ENCODE results near the gene VTI1B. TPM values are rescaled to one million over a fixed set of nuclear protein-coding genes. Genes with fewer than 3 reads are reported as not detected.

VTI1B gene
- total RNA-seq, 6 donors from 2014 or later: 39.8 to 107 (median 57.5) TPM

- DNase-seq: no peak
- H3K27ac ChIP-seq: no peak overlapping the region
- peaks cover 5 to 16% (median 7%) of the 10 kb centered on the region in 4 donors for H3K36me3 ChIP-seq
- H3K27me3 ChIP-seq: no peaks in the 10 kb centered on the region
- 87 to 90% methylated on average over 5 of the region's 5 CpGs for WGBS, 2 donors
- H3K4me1 ChIP-seq: no peaks in the 10 kb centered on the region
- TF ChIP-seq CTCF (IDR thresholded peaks at IDR 0.05) (no peak), EP300 (IDR thresholded peaks at IDR 0.05) (no peak), POLR2AphosphoS5 (IDR thresholded peaks at IDR 0.05) (no peak), POLR2A (IDR thresholded peaks at IDR 0.05) (no peak)
- H3K4me3 ChIP-seq: no peak overlapping the region
- ATAC-seq (ENCODE audit: low FRiP score in 2 of 2): no peak
- H3K9me3 ChIP-seq: no peaks in the 10 kb centered on the region
These were observed 32.3 kb downstream of the VTI1B start for GRCh38 chr14:67641902-67642749.

- no peaks in the 10 kb centered on the region for H3K4me1 ChIP-seq
- TF ChIP-seq POLR2AphosphoS5 (IDR thresholded peaks at IDR 0.05): no peak
- no peak for TF ChIP-seq EP300 (IDR thresholded peaks at IDR 0.05)
- no peak for TF ChIP-seq CTCF (IDR thresholded peaks at IDR 0.05)
- no peak for TF ChIP-seq POLR2A (IDR thresholded peaks at IDR 0.05)
- ATAC-seq (ENCODE audit: low FRiP score in 2 of 2): no peak
- no peak overlapping the region for H3K4me3 ChIP-seq
- H3K27me3 ChIP-seq: no peaks in the 10 kb centered on the region
- 100% methylated on average over 1 of the region's 1 CpG for WGBS, 2 donors
- no peak overlapping the region for H3K27ac ChIP-seq
- DNase-seq: no peak
- H3K36me3 ChIP-seq: peaks cover 1 to 10% (median 5%) of the 10 kb centered on the region in 4 donors
- H3K9me3 ChIP-seq: no peaks in the 10 kb centered on the region
These were observed 33.0 kb downstream of the VTI1B start for GRCh38 chr14:67641480-67641879.

GRCh38 chr14:67638642-67639041, 35.8 kb downstream of the VTI1B start:
- 94 to 100% methylated on average over 3 of the region's 3 CpGs for WGBS, 2 donors
- H3K27ac ChIP-seq: no peak overlapping the region
- no peaks in the 10 kb centered on the region for H3K9me3 ChIP-seq
- H3K36me3 ChIP-seq: no peaks in the 10 kb centered on the region
- TF ChIP-seq EP300 (IDR thresholded peaks at IDR 0.05) (no peak), CTCF (IDR thresholded peaks at IDR 0.05) (no peak), POLR2A (IDR thresholded peaks at IDR 0.05) (no peak), POLR2AphosphoS5 (IDR thresholded peaks at IDR 0.05) (no peak)
- no peak for ATAC-seq (ENCODE audit: low FRiP score in 2 of 2)
- H3K27me3 ChIP-seq: no peaks in the 10 kb centered on the region
- DNase-seq: no peak
- H3K4me3 ChIP-seq: no peak overlapping the region
- H3K4me1 ChIP-seq: no peaks in the 10 kb centered on the region

- Histone ChIP-seq H3K36me3 (no peaks in the 10 kb centered on the region), H3K27me3 (no peaks in the 10 kb centered on the region), H3K9me3 (no peaks in the 10 kb centered on the region), H3K4me1 (no peaks in the 10 kb centered on the region), H3K4me3 (no peak overlapping the region), H3K27ac (no peak overlapping the region)
- no peak for TF ChIP-seq EP300 (IDR thresholded peaks at IDR 0.05)
- no peak for TF ChIP-seq CTCF (IDR thresholded peaks at IDR 0.05)
- TF ChIP-seq POLR2AphosphoS5 (IDR thresholded peaks at IDR 0.05): no peak
- no peak for TF ChIP-seq POLR2A (IDR thresholded peaks at IDR 0.05)
- no peak for DNase-seq
- ATAC-seq (ENCODE audit: low FRiP score in 2 of 2): no peak
- WGBS, 2 donors: 65 to 88% methylated on average over 3 of the region's 3 CpGs
These were observed 38.0 kb downstream of the VTI1B start for GRCh38 chr14:67636361-67636919.
